GM19395 (cell line): ENCODE measurements around the gene CST11.
"Not testable (repeated sequence)": the region's sequence is repeated elsewhere in the genome, so short reads cannot be mapped to it uniquely, and the experiment has no call there.

Experiments used
- ATAC-seq: cut with Tn5 transposase; IDR thresholded peaks from one replicate; pipeline ENCODE4 v1.9.1; 2021; ENCODE audit warnings: mild to moderate bottlenecking, moderate library complexity; ENCODE audit not compliant: unreplicated experiment

Gene CST11

GRCh38 chr20:23452776-23453175 is at the start of gene CST11:
TSS of gene CST11 (minus strand) at chr20:23452876. CDS start at chr20:23452811, 65 bp downstream.
- no peak for ATAC-seq

- no peak for ATAC-seq
Measured at GRCh38 chr20:23501926-23502325, 49.2 kb upstream of the CST11 start.

GRCh38 chr20:23497536-23497935 is 44.9 kb upstream of the CST11 start:
- no peak for ATAC-seq

GRCh38 chr20:23493172-23493772 is 40.6 kb upstream of the CST11 start:
- no peak for ATAC-seq

- no peak for ATAC-seq
Measured at GRCh38 chr20:23492292-23492691, 39.6 kb upstream of the CST11 start.

GRCh38 chr20:23490817-23491216 is 38.1 kb upstream of the CST11 start, which contains the start of gene CST8:
TSS of gene CST8 (plus strand) at chr20:23491117. CDS start at chr20:23491668, 551 bp downstream.
- ATAC-seq, result no peak

- ATAC-seq, result no peak
Measured at GRCh38 chr20:23488996-23489395, 36.3 kb upstream of the CST11 start.

GRCh38 chr20:23488470-23488869 is 35.8 kb upstream of the CST11 start:
- ATAC-seq, result no peak

GRCh38 chr20:23484081-23484480 is 31.4 kb upstream of the CST11 start:
- no peak for ATAC-seq

- ATAC-seq, result no peak
Measured at GRCh38 chr20:23482138-23482537, 29.5 kb upstream of the CST11 start.

- ATAC-seq, result no peak
Measured at GRCh38 chr20:23479043-23479442, 26.4 kb upstream of the CST11 start.

- no peak for ATAC-seq
Measured at GRCh38 chr20:23477223-23477622, 24.5 kb upstream of the CST11 start.

GRCh38 chr20:23476015-23476754 is 23.5 kb upstream of the CST11 start:
- no peak for ATAC-seq

- ATAC-seq, result no peak
Measured at GRCh38 chr20:23475395-23475794, 22.7 kb upstream of the CST11 start.

- not testable (repeated sequence) for ATAC-seq
Measured at GRCh38 chr20:23473293-23473692, 20.6 kb upstream of the CST11 start.

- not testable (repeated sequence) for ATAC-seq
Measured at GRCh38 chr20:23472306-23472705, 19.6 kb upstream of the CST11 start.

- not testable (repeated sequence) for ATAC-seq
Measured at GRCh38 chr20:23466961-23467360, 14.3 kb upstream of the CST11 start.

GRCh38 chr20:23461180-23461579 is 8.5 kb upstream of the CST11 start:
- ATAC-seq, result no peak

GRCh38 chr20:23459461-23460150 is 6.9 kb upstream of the CST11 start:
- no peak for ATAC-seq

GRCh38 chr20:23456873-23457272 is 4.2 kb upstream of the CST11 start:
- no peak for ATAC-seq

GRCh38 chr20:23456409-23456808 is 3.7 kb upstream of the CST11 start:
- ATAC-seq, result no peak

- ATAC-seq, result no peak
Measured at GRCh38 chr20:23455639-23456038, 3.0 kb upstream of the CST11 start.
